GM12878 (cell line): Measurements from ENCODE around the gene CLSTN2. TPM values are rescaled to one million over a fixed set of nuclear protein-coding genes. Genes with fewer than 3 reads are reported as not detected.

Experiments used
- ATAC-seq: fragments of 200-7000 bp; cut with Tn5 transposase; 3 replicates; pipeline ENCODE4 v1.9.1; 2020; ENCODE audit warnings: mild to moderate bottlenecking, moderate library complexity
- BruUV-seq: library from RNA; stranded (reverse); fragments of 400-500 nt; replicated peaks from 2 replicates; lab custom pipeline; 2021; lab: Mats Ljungman, UMichigan
- CTCF ChIA-PET: fragments of 300-600 bp; sonication (Branson Sonifier 250); formaldehyde crosslinking; extraction: SDS; loops from one replicate; lab custom pipeline; 2021; ENCODE audit warnings: inconsistent platforms; lab: Yijun Ruan, JAX
- POLR2A ChIA-PET: fragments of 350-600 bp; formaldehyde crosslinking; extraction: SDS; loops from one replicate; lab custom pipeline; 2021; ENCODE audit warnings: inconsistent platforms; lab: Charles Lee
- RAD21 ChIA-PET: fragments of 300-600 bp; sonication (Branson Sonifier 250); formaldehyde crosslinking; loops from one replicate; lab custom pipeline; 2023; ENCODE audit warnings: antibody characterized with exemption; ENCODE audit not compliant: unreplicated experiment; lab: Charles Lee
- SMC1A ChIA-PET: fragments of 300-600 bp; sonication (Branson Sonifier 250); formaldehyde crosslinking; loops from one replicate; lab custom pipeline; 2023; ENCODE audit not compliant: unreplicated experiment, uncharacterized antibody; lab: Charles Lee
- DNase-seq: peaks from one replicate; pipeline ENCODE4 v3.0.0-alpha.2; 2011; ENCODE audit warnings: low read depth, low spot score
- FAIRE-seq: peaks from 3 replicates; lab custom pipeline; 2011; peaks lifted over from hg19 to GRCh38; lab: Jason Lieb, UNC
- H2AFZ ChIP-seq: 2 replicates; pipeline ENCODE4 v1.6.0; 2011; ENCODE audit warnings: low read depth, low read length, control low read depth; ENCODE audit not compliant: control insufficient read depth
- H3K27ac ChIP-seq: 2 replicates; pipeline ENCODE4 v1.5.1; 2011; ENCODE audit warnings: control low read depth; ENCODE audit not compliant: control insufficient read depth, insufficient read depth
- H3K27me3 ChIP-seq, 2 experiments: replicated peaks in 1 of 2; 2 replicates each; pipeline versions ENCODE4 v1.6.0 to v1.6.1; 2011; ENCODE audit warnings: low read length in 1 of 2; ENCODE audit not compliant: control insufficient read depth in 2 of 2, insufficient read depth in 2 of 2
- H3K36me3 ChIP-seq, 2 experiments: 2 replicates each; pipeline ENCODE4 v1.5.1; 2011; ENCODE audit warnings: low read length in 1 of 2; ENCODE audit not compliant: control insufficient read depth in 2 of 2, insufficient read depth in 2 of 2
- H3K4me1 ChIP-seq: 2 replicates; pipeline ENCODE4 v1.6.1; 2011; ENCODE audit warnings: mild to moderate bottlenecking, low read length, moderate library complexity, mixed read lengths; ENCODE audit not compliant: control insufficient read depth, insufficient read depth
- H3K4me2 ChIP-seq: 2 replicates; pipeline ENCODE4 v1.6.0; 2011; ENCODE audit warnings: control low read depth; ENCODE audit not compliant: control insufficient read depth, insufficient read depth
- H3K4me3 ChIP-seq: fragments of 200-600 bp; sonication (generic); 2 replicates; pipeline ENCODE4 v1.5.1; 2016
- H3K79me2 ChIP-seq: 2 replicates; pipeline ENCODE4 v1.6.0; 2011; ENCODE audit warnings: low read length; ENCODE audit not compliant: control insufficient read depth, insufficient read depth
- H3K9ac ChIP-seq: 2 replicates; pipeline ENCODE4 v1.8.0; 2011; ENCODE audit warnings: low read length, control low read depth, mixed read lengths; ENCODE audit not compliant: control insufficient read depth, insufficient read depth
- H3K9me3 ChIP-seq: replicated peaks from 3 replicates; pipeline ENCODE4 v1.5.1; 2011; ENCODE audit warnings: mild to moderate bottlenecking, low read length; ENCODE audit not compliant: control insufficient read depth, insufficient read depth
- H4K20me1 ChIP-seq: 2 replicates; pipeline ENCODE4 v1.6.0; 2011; ENCODE audit not compliant: control insufficient read depth, insufficient read depth
- ATF7 ChIP-seq: fragments of 450-650 bp; IDR thresholded peaks from 2 replicates; pipeline ENCODE4 v1.6.1; 2016; ENCODE audit warnings: low read depth, mild to moderate bottlenecking
- CREB1 ChIP-seq: IDR thresholded peaks from 2 replicates; pipeline ENCODE4 v1.6.1; 2012; ENCODE audit warnings: low read depth, mild to moderate bottlenecking, inconsistent platforms
- IRF4 ChIP-seq: IDR thresholded peaks from 2 replicates; pipeline ENCODE4 v1.6.1; 2011; ENCODE audit warnings: low read depth, low read length
- JUNB ChIP-seq: IDR thresholded peaks from 2 replicates; pipeline ENCODE4 v1.6.1; 2016; ENCODE audit warnings: antibody characterized with exemption, mild to moderate bottlenecking
- MXI1 ChIP-seq: fragments of 150-350 bp; IDR thresholded peaks from 2 replicates; pipeline ENCODE4 v1.6.1; 2011; ENCODE audit warnings: low read depth, mild to moderate bottlenecking, inconsistent platforms, low read length, improper control_type of control experiment
- RAD51 ChIP-seq: fragments of 450-650 bp; IDR thresholded peaks from 2 replicates; pipeline ENCODE4 v1.6.1; 2016; ENCODE audit warnings: moderate library complexity, mild to moderate bottlenecking, inconsistent platforms
- SUZ12 ChIP-seq: fragments of 200-600 bp; sonication (generic); IDR thresholded peaks from one replicate; pipeline ENCODE4 v1.6.1; 2018; ENCODE audit warnings: antibody characterized with exemption, mild to moderate bottlenecking; ENCODE audit not compliant: unreplicated experiment
- ZNF274 ChIP-seq: IDR thresholded peaks from one replicate; pipeline ENCODE4 v1.8.0; 2011; ENCODE audit not compliant: insufficient read length, insufficient read depth
- in situ Hi-C: fragments of 300-500 bp; cut with MboI; formaldehyde crosslinking; loops from 9 replicates; pipeline ENCODE4 v1.14.3; 2018; ENCODE audit warnings: mixed read lengths
- intact Hi-C: fragments of 100-400 bp; cut with micrococcal nuclease; formaldehyde crosslinking; loops from one replicate; pipeline ENCODE4 v1.14.2; 2022; ENCODE audit not compliant: unreplicated experiment
- polyA plus RNA-seq, 11 experiments: library from polyadenylated mRNA; depleted of rRNA in 4 of 11; unstranded in 6 of 11; stranded (reverse) in 5 of 11; fragments of >200 nt; fragmentation: Nextera tagmentation in 4 of 11; fragmentation: Illumina TruSeq in 1 of 11; extraction: Ambion mirVana in 4 of 11; extraction: Trizol in 1 of 11; gene quantifications; 1 replicate in 1 of 11; 2 replicates in 10 of 11; pipeline versions ENCODE4 v1.2.1 to v1.2.3, GENCODE V29; 2011 to 2016; ENCODE audit warnings: inconsistent platforms in 2 of 11, missing spikeins in 2 of 11, low read depth in 1 of 11
- total RNA-seq, 4 experiments: library from RNA; depleted of rRNA in 3 of 4; stranded (reverse); fragments of >200 nt in 3 of 4; fragmentation: Illumina TruSeq in 1 of 4; extraction: Trizol in 1 of 4; gene quantifications; 2 replicates each; pipeline versions ENCODE4 v1.2.1 to v1.2.3, GENCODE V29; 2013 to 2021
- TF ChIP-seq, protein P1 (sequence below): fragments of 450-650 bp; IDR thresholded peaks from 2 replicates; pipeline ENCODE4 v1.6.1; 2017; ENCODE audit warnings: mild to moderate bottlenecking, low read depth, inconsistent platforms; ENCODE audit not compliant: poor library complexity, severe bottlenecking
- TF ChIP-seq, protein P2 (sequence below): IDR thresholded peaks from 2 replicates; pipeline ENCODE4 v1.6.1; 2011; ENCODE audit warnings: borderline replicate concordance, low read depth, mild to moderate bottlenecking, moderate library complexity, low read length; ENCODE audit not compliant: insufficient read depth, poor library complexity, severe bottlenecking
- TF ChIP-seq, protein P3 (sequence below): fragments of 450-650 bp; IDR thresholded peaks from 2 replicates; pipeline ENCODE4 v1.6.1; 2014; ENCODE audit warnings: mild to moderate bottlenecking
- TF ChIP-seq, protein P4 (sequence below): fragments of 150-350 bp; IDR thresholded peaks from 2 replicates; pipeline ENCODE4 v1.6.1; 2016; ENCODE audit warnings: low read depth, low read length
- TF ChIP-seq, protein P5 (sequence below): IDR thresholded peaks from 2 replicates; pipeline ENCODE4 v1.6.1; 2012; ENCODE audit warnings: low read depth, low read length, improper control_type of control experiment

Gene CLSTN2
- total and polyA plus RNA-seq, 10 of the 15 experiments (the other 5 are each of a cell fraction or from before 2014, with no cell fraction given): under 0.01 to 0.10 (median under 0.01) TPM; not detected in 5

DNA sequence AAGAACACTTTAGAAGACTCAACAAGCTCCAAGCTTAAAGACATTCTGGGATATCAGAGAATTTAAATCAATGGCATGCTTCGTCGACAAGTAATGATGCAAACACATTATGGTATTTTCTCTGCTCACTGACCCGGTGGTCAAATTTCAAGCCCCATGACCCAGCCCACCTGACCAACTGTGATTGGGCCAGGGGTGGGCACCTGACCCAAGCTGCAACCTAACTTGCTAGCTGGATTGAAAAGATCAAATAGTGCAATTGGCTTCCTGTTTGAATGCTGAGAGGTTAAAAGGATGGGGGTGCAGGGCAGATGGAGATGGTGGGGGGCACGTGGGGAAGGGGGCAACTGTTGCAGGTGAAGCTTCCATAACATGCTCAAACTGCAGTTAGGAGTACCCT, 250.4 kb downstream of the CLSTN2 start (continued):
- no peak for TF ChIP-seq ZNF274
- TF ChIP-seq, protein P1, sequence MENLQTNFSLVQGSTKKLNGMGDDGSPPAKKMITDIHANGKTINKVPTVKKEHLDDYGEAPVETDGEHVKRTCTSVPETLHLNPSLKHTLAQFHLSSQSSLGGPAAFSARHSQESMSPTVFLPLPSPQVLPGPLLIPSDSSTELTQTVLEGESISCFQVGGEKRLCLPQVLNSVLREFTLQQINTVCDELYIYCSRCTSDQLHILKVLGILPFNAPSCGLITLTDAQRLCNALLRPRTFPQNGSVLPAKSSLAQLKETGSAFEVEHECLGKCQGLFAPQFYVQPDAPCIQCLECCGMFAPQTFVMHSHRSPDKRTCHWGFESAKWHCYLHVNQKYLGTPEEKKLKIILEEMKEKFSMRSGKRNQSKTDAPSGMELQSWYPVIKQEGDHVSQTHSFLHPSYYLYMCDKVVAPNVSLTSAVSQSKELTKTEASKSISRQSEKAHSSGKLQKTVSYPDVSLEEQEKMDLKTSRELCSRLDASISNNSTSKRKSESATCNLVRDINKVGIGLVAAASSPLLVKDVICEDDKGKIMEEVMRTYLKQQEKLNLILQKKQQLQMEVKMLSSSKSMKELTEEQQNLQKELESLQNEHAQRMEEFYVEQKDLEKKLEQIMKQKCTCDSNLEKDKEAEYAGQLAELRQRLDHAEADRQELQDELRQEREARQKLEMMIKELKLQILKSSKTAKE: no peak
- TF ChIP-seq JUNB: no peak
- no peak for TF ChIP-seq RAD51
- no peak for TF ChIP-seq IRF4
- TF ChIP-seq MXI1: no peak
- TF ChIP-seq, protein P2, sequence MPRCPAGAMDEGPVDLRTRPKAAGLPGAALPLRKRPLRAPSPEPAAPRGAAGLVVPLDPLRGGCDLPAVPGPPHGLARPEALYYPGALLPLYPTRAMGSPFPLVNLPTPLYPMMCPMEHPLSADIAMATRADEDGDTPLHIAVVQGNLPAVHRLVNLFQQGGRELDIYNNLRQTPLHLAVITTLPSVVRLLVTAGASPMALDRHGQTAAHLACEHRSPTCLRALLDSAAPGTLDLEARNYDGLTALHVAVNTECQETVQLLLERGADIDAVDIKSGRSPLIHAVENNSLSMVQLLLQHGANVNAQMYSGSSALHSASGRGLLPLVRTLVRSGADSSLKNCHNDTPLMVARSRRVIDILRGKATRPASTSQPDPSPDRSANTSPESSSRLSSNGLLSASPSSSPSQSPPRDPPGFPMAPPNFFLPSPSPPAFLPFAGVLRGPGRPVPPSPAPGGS: no peak
- TF ChIP-seq SUZ12: no peak
- TF ChIP-seq, all 136 proteins: peak for 0

DNA sequence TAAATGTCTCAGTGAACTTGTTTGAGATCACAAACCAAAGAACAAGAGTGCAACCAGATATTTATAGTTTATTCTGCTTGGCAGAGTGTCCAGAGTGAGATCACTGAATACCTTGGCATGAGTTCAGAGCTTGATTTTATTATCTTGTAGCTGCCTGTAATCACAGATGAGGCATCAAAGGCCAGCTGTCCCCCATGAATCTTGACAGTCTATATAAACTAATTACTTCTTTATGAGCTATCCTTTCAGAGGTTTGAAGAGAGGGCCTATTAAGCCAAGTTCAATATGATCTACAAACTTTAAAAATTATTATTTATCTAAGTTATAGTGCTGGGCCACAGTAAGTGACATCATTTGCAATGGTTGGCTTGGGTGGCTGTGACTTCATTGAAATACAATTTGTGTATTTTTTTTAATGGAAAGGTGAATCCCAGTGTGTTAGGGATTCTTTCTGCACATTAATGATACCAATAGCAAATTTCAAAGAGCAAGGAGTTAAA, 251.5 kb downstream of the CLSTN2 start:
- H2AFZ ChIP-seq: no peak overlapping the region
- no peaks in the 10 kb centered on the region for H3K9me3 ChIP-seq
- TF ChIP-seq, protein P3, sequence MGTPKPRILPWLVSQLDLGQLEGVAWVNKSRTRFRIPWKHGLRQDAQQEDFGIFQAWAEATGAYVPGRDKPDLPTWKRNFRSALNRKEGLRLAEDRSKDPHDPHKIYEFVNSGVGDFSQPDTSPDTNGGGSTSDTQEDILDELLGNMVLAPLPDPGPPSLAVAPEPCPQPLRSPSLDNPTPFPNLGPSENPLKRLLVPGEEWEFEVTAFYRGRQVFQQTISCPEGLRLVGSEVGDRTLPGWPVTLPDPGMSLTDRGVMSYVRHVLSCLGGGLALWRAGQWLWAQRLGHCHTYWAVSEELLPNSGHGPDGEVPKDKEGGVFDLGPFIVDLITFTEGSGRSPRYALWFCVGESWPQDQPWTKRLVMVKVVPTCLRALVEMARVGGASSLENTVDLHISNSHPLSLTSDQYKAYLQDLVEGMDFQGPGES: no peak
- TF ChIP-seq ATF7: no peak
- TF ChIP-seq, protein P4, sequence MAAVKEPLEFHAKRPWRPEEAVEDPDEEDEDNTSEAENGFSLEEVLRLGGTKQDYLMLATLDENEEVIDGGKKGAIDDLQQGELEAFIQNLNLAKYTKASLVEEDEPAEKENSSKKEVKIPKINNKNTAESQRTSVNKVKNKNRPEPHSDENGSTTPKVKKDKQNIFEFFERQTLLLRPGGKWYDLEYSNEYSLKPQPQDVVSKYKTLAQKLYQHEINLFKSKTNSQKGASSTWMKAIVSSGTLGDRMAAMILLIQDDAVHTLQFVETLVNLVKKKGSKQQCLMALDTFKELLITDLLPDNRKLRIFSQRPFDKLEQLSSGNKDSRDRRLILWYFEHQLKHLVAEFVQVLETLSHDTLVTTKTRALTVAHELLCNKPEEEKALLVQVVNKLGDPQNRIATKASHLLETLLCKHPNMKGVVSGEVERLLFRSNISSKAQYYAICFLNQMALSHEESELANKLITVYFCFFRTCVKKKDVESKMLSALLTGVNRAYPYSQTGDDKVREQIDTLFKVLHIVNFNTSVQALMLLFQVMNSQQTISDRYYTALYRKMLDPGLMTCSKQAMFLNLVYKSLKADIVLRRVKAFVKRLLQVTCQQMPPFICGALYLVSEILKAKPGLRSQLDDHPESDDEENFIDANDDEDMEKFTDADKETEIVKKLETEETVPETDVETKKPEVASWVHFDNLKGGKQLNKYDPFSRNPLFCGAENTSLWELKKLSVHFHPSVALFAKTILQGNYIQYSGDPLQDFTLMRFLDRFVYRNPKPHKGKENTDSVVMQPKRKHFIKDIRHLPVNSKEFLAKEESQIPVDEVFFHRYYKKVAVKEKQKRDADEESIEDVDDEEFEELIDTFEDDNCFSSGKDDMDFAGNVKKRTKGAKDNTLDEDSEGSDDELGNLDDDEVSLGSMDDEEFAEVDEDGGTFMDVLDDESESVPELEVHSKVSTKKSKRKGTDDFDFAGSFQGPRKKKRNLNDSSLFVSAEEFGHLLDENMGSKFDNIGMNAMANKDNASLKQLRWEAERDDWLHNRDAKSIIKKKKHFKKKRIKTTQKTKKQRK: no peak
- TF ChIP-seq, protein P5, sequence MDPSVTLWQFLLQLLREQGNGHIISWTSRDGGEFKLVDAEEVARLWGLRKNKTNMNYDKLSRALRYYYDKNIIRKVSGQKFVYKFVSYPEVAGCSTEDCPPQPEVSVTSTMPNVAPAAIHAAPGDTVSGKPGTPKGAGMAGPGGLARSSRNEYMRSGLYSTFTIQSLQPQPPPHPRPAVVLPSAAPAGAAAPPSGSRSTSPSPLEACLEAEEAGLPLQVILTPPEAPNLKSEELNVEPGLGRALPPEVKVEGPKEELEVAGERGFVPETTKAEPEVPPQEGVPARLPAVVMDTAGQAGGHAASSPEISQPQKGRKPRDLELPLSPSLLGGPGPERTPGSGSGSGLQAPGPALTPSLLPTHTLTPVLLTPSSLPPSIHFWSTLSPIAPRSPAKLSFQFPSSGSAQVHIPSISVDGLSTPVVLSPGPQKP: no peak
- TF ChIP-seq CREB1: no peak
- CTCF ChIA-PET: interaction anchor here (1.1 to 1.5 kb wide), 3 partner anchors 11 to 60 kb away, joined by 4 read pairs; no protein-coding TSS in a partner anchor
- no peak overlapping the region for H3K27ac ChIP-seq
- no peak for ATAC-seq
- POLR2A ChIA-PET: no interaction called here
- in situ Hi-C loops: no loop called here
- BruUV-seq: no TSS peak
- intact Hi-C loops: no loop called here
- SMC1A ChIA-PET: interaction anchor here (0.6 to 1.1 kb wide), 5 partner anchors 8 to 59 kb away, joined by 3 to 5 read pairs (median 3); no protein-coding TSS in a partner anchor
- no peaks in the 10 kb centered on the region for H3K79me2 ChIP-seq
- RAD21 ChIA-PET: no interaction called here
- H3K4me2 ChIP-seq: no peak overlapping the region
- no peaks in the 10 kb centered on the region for H3K4me1 ChIP-seq
- H3K4me3 ChIP-seq: no peak overlapping the region
- no peaks in the 10 kb centered on the region for H3K27me3 ChIP-seq
- no peaks in the 10 kb centered on the region for H4K20me1 ChIP-seq
- H3K36me3 ChIP-seq: no peaks in the 10 kb centered on the region
- FAIRE-seq: no peak
- no peak for DNase-seq
- no peak overlapping the region for H3K9ac ChIP-seq
